Measurements from ENCODE around the gene PIRT. TPM values are rescaled to one million over a fixed set of nuclear protein-coding genes. Genes with fewer than 3 reads are reported as not detected.

The PIRT gene
- total RNA-seq, result not detected
- long read RNA-seq, result 0 reads

DNA sequence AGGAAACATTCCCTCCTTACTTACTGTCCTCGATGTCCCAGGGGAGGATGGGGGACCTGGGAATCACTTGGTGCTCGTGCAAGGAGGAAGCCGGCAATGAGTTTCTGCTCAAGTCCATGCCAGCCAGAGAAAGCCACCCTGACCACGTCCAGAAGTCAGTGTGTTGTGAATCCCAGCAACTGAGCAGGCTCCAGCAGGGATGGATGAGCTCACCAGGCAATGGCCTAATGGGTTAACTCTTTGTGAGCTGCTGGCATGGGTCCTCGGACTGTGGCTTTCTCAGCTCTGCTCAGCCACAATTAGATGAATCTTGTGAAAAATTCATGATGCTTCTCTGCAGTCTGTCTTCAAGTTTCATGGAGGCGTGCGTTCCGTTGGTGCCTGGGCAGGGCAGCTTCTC lies at the start of gene PIRT:
TSS of gene PIRT (minus strand) at position 167 of the 400 bp plus-strand sequence. CDS start 12,442 bp downstream, outside the sequence.
- TF ChIP-seq CTCF (IDR thresholded peaks at IDR 0.05; ENCODE audit: borderline replicate concordance), result no peak
- Histone ChIP-seq H3K36me3 (no peaks in the 10 kb centered on the region), H3K9me3 (replicated peaks) (no peaks in the 10 kb centered on the region), H3K4me3 (no peak within 1 kb of the TSS), H3K4me1 (no peaks in the 10 kb centered on the region), H3K27me3 (ENCODE audit: low read depth) (peaks cover 25% of the 10 kb centered on the region), H3K27ac (replicated peaks) (no peak within 1 kb of the TSS)
- no peak for DNase-seq
- intact Hi-C loops (cut with micrococcal nuclease), result no loop called here

- Histone ChIP-seq H3K27ac (replicated peaks) (no peak overlapping the region), H3K9me3 (replicated peaks) (peaks cover 9% of the 10 kb centered on the region), H3K36me3 (no peaks in the 10 kb centered on the region), H3K4me1 (no peaks in the 10 kb centered on the region), H3K4me3 (no peak overlapping the region), H3K27me3 (ENCODE audit: low read depth) (peaks cover 58% of the 10 kb centered on the region)
- no peak for TF ChIP-seq CTCF (IDR thresholded peaks at IDR 0.05; ENCODE audit: borderline replicate concordance)
- intact Hi-C loops (cut with micrococcal nuclease), result no loop called here
- DNase-seq, result no peak
These were observed 44.1 kb upstream of the PIRT start for GRCh38 chr17:10881959-10882358.

GRCh38 chr17:10879190-10879836 lies 41.4 kb upstream of the PIRT start:
- H3K27ac ChIP-seq (replicated peaks), result no peak overlapping the region
- H3K9me3 ChIP-seq (replicated peaks), result peaks cover 6% of the 10 kb centered on the region
- no peak overlapping the region for H3K4me3 ChIP-seq
- intact Hi-C loops (cut with micrococcal nuclease), result loop anchor here (5.0 to 10.0 kb wide), 2 partner anchors 263 to 765 kb away; no protein-coding TSS in a partner anchor
- H3K4me1 ChIP-seq, result no peaks in the 10 kb centered on the region
- H3K36me3 ChIP-seq, result no peaks in the 10 kb centered on the region
- TF ChIP-seq CTCF (IDR thresholded peaks at IDR 0.05; ENCODE audit: borderline replicate concordance), result peak; percentile 46
- peak; percentile 19 for DNase-seq
- H3K27me3 ChIP-seq (ENCODE audit: low read depth), result peaks cover 70% of the 10 kb centered on the region

GRCh38 chr17:10875984-10876555 lies 38.2 kb upstream of the PIRT start:
- TF ChIP-seq CTCF (IDR thresholded peaks at IDR 0.05; ENCODE audit: borderline replicate concordance), result peak; percentile 72
- no peaks in the 10 kb centered on the region for H3K4me1 ChIP-seq
- H3K36me3 ChIP-seq, result no peaks in the 10 kb centered on the region
- H3K4me3 ChIP-seq, result no peak overlapping the region
- intact Hi-C loops (cut with micrococcal nuclease), result loop anchor here (5.0 to 10.0 kb wide), 2 partner anchors 266 to 769 kb away; no protein-coding TSS in a partner anchor
- no peaks in the 10 kb centered on the region for H3K9me3 ChIP-seq (replicated peaks)
- no peak overlapping the region for H3K27ac ChIP-seq (replicated peaks)
- H3K27me3 ChIP-seq (ENCODE audit: low read depth), result peaks cover 82% of the 10 kb centered on the region
- DNase-seq, result no peak

DNA sequence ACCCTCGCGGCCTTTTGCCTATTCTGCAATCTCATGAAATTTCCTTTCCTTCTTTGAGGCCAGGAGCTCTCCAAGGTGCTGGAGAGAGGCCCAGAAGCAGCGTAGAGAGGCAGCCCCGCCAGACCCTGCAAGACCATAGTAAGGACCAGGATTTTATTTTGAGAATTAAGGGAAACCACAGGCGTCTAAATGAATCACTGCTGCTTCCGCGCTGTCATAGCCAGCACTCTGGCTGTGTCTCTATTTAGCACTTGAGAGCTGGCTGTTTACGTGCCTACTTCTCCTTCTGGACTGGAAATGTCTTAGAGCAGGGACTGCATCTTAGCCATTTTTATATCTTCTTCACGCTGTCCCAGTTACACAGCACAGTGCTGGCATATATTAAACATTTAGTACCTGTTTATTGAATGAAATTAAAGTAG lies 37.6 kb upstream of the PIRT start:
- intact Hi-C loops (cut with micrococcal nuclease), result loop anchor here (5.0 to 10.0 kb wide), 2 partner anchors 267 to 769 kb away; no protein-coding TSS in a partner anchor
- peaks cover 82% of the 10 kb centered on the region for H3K27me3 ChIP-seq (ENCODE audit: low read depth)
- no peaks in the 10 kb centered on the region for H3K36me3 ChIP-seq
- no peak for TF ChIP-seq CTCF (IDR thresholded peaks at IDR 0.05; ENCODE audit: borderline replicate concordance)
- no peak overlapping the region for H3K27ac ChIP-seq (replicated peaks)
- no peaks in the 10 kb centered on the region for H3K9me3 ChIP-seq (replicated peaks)
- no peak overlapping the region for H3K4me3 ChIP-seq
- H3K4me1 ChIP-seq, result no peaks in the 10 kb centered on the region
- no peak for DNase-seq

Measured in left ventricle myocardium inferior (tissue), 1 donor.